Measurements from ENCODE around the gene MRPL44. TPM values are rescaled to one million over a fixed set of nuclear protein-coding genes. Genes with fewer than 3 reads are reported as not detected.
A peak's percentile ranks its signal among the peaks of the same experiment; 100 is the strongest.
"Not testable (repeated sequence)": the region's sequence is repeated elsewhere in the genome, so short reads cannot be mapped to it uniquely, and the experiment has no call there.

The MRPL44 gene
- total RNA-seq, 1 experiment from 2014 or later = 47.3 TPM

- peak; percentile 29 for DNase-seq (ENCODE audit: low read depth)
Observed at GRCh38 chr2:223970343-223971128, 13.3 kb downstream of the MRPL44 start.

GRCh38 chr2:223971731-223972130 is 14.5 kb downstream of the MRPL44 start:
- no peak for DNase-seq (ENCODE audit: low read depth)

GRCh38 chr2:223972656-223973102 is 15.4 kb downstream of the MRPL44 start:
- DNase-seq (ENCODE audit: low read depth) = no peak

- no peak for DNase-seq (ENCODE audit: low read depth)
Observed at GRCh38 chr2:223973606-223974005, 16.3 kb downstream of the MRPL44 start.

GRCh38 chr2:223976635-223977226 is 19.5 kb downstream of the MRPL44 start:
- peak; percentile 69 for DNase-seq (ENCODE audit: low read depth)

GRCh38 chr2:223978451-223978850 is 21.2 kb downstream of the MRPL44 start:
- no peak for DNase-seq (ENCODE audit: low read depth)

GRCh38 chr2:223979730-223980396 is 22.6 kb downstream of the MRPL44 start:
- DNase-seq (ENCODE audit: low read depth) = no peak

GRCh38 chr2:223980397-223980735 is 23.1 kb downstream of the MRPL44 start:
- no peak for DNase-seq (ENCODE audit: low read depth)

- no peak for DNase-seq (ENCODE audit: low read depth)
Observed at GRCh38 chr2:223980803-223981202, 23.5 kb downstream of the MRPL44 start.

GRCh38 chr2:223981241-223981640 is 24.0 kb downstream of the MRPL44 start:
- DNase-seq (ENCODE audit: low read depth) = no peak

GRCh38 chr2:223989206-223989855 is 32.1 kb downstream of the MRPL44 start:
- DNase-seq (ENCODE audit: low read depth) = no peak

GRCh38 chr2:223989856-223990232 is 32.6 kb downstream of the MRPL44 start:
- no peak for DNase-seq (ENCODE audit: low read depth)

- DNase-seq (ENCODE audit: low read depth) = no peak
Observed at GRCh38 chr2:223991611-223992010, 34.3 kb downstream of the MRPL44 start.

GRCh38 chr2:223993634-223994232 is 36.5 kb downstream of the MRPL44 start:
- peak; percentile 64 for DNase-seq (ENCODE audit: low read depth)

- no peak for DNase-seq (ENCODE audit: low read depth)
Observed at GRCh38 chr2:223994562-223995162, 37.4 kb downstream of the MRPL44 start.

GRCh38 chr2:223995569-223995968 is 38.3 kb downstream of the MRPL44 start:
- DNase-seq (ENCODE audit: low read depth) = no peak

- DNase-seq (ENCODE audit: low read depth) = no peak
Observed at GRCh38 chr2:223996391-223996790, 39.1 kb downstream of the MRPL44 start.

GRCh38 chr2:223997938-223998337 is 40.7 kb downstream of the MRPL44 start:
- DNase-seq (ENCODE audit: low read depth) = no peak

GRCh38 chr2:223998948-223999347 is 41.7 kb downstream of the MRPL44 start:
- DNase-seq (ENCODE audit: low read depth) = no peak

- DNase-seq (ENCODE audit: low read depth) = no peak
Observed at GRCh38 chr2:223999862-224000261, 42.6 kb downstream of the MRPL44 start.

GRCh38 chr2:224000662-224001061 is 43.4 kb downstream of the MRPL44 start:
- DNase-seq (ENCODE audit: low read depth) = not testable (repeated sequence)

Measured in Daoy (cell line).